Measurements from ENCODE around the gene NTM. TPM values are rescaled to one million over a fixed set of nuclear protein-coding genes. Genes with fewer than 3 reads are reported as not detected.

The NTM gene
- total RNA-seq, 4 donors from 2014 or later, result 0.40 to 3.1 (median 2.1) TPM; not detected in 1

- no peak for DNase-seq
- no peak overlapping the region for H3K27ac ChIP-seq
- in situ Hi-C loops (cut with MboI; ENCODE audit: low pct_ligation_motif_present in 1 of 4, low pct_unique_long_range_greater_than_20kb in 1 of 4, low sequenced_read_pairs in 3 of 4), result no loop called here
- TF ChIP-seq POLR2A (IDR thresholded peaks at IDR 0.05), result no peak
- no peak for TF ChIP-seq CTCF (IDR thresholded peaks at IDR 0.05)
- TF ChIP-seq EP300 (IDR thresholded peaks at IDR 0.05; ENCODE audit: low read depth), result no peak
- TF ChIP-seq POLR2AphosphoS5 (IDR thresholded peaks at IDR 0.05), result no peak
- H3K36me3 ChIP-seq, result no peaks in the 10 kb centered on the region
- intact Hi-C loops (cut with DNase I; ENCODE audit: low total_unique reads), result no loop called here
- H3K27me3 ChIP-seq, result no peaks in the 10 kb centered on the region
- WGBS, 2 donors (ENCODE audit: low coverage in 1 of 2), result 80% methylated on average over 1 to 2 of the region's 2 CpGs
- H3K9me3 ChIP-seq, result no peaks in the 10 kb centered on the region
- H3K4me1 ChIP-seq, result no peaks in the 10 kb centered on the region
- no peak overlapping the region for H3K4me3 ChIP-seq
Observed at GRCh38 chr11:131947511-131947910, 577.1 kb downstream of the NTM start.

- in situ Hi-C loops (cut with MboI; ENCODE audit: low pct_ligation_motif_present in 1 of 4, low pct_unique_long_range_greater_than_20kb in 1 of 4, low sequenced_read_pairs in 3 of 4), result no loop called here
- WGBS, 2 donors (ENCODE audit: low coverage in 1 of 2), result 84 to 100% methylated on average over 1 to 2 of the region's 2 CpGs
- H3K27me3 ChIP-seq, result no peaks in the 10 kb centered on the region
- H3K36me3 ChIP-seq, result no peaks in the 10 kb centered on the region
- H3K4me3 ChIP-seq, result no peak overlapping the region
- DNase-seq, result no peak
- intact Hi-C loops (cut with DNase I; ENCODE audit: low total_unique reads), result no loop called here
- no peaks in the 10 kb centered on the region for H3K4me1 ChIP-seq
- no peak overlapping the region for H3K27ac ChIP-seq
- no peaks in the 10 kb centered on the region for H3K9me3 ChIP-seq
- TF ChIP-seq EP300 (IDR thresholded peaks at IDR 0.05; ENCODE audit: low read depth), result no peak
- no peak for TF ChIP-seq POLR2A (IDR thresholded peaks at IDR 0.05)
- no peak for TF ChIP-seq CTCF (IDR thresholded peaks at IDR 0.05)
- no peak for TF ChIP-seq POLR2AphosphoS5 (IDR thresholded peaks at IDR 0.05)
Observed at GRCh38 chr11:131951121-131951520, 580.7 kb downstream of the NTM start.

- no peak overlapping the region for H3K4me3 ChIP-seq
- in situ Hi-C loops (cut with MboI; ENCODE audit: low pct_ligation_motif_present in 1 of 4, low pct_unique_long_range_greater_than_20kb in 1 of 4, low sequenced_read_pairs in 3 of 4), result no loop called here
- no peak for DNase-seq
- 82% methylated on average over 10 of the region's 10 CpGs; no CpG with 5 or more reads in 1 of the 2 donors for WGBS, 2 donors (ENCODE audit: low coverage in 1 of 2)
- H3K36me3 ChIP-seq, result no peaks in the 10 kb centered on the region
- no peak overlapping the region for H3K27ac ChIP-seq
- H3K27me3 ChIP-seq, result no peaks in the 10 kb centered on the region
- H3K4me1 ChIP-seq, result no peaks in the 10 kb centered on the region
- no peak for TF ChIP-seq EP300 (IDR thresholded peaks at IDR 0.05; ENCODE audit: low read depth)
- no peaks in the 10 kb centered on the region for H3K9me3 ChIP-seq
- intact Hi-C loops (cut with DNase I; ENCODE audit: low total_unique reads), result no loop called here
Observed at GRCh38 chr11:131954146-131954545, 583.7 kb downstream of the NTM start.

- DNase-seq, result no peak
- in situ Hi-C loops (cut with MboI; ENCODE audit: low pct_ligation_motif_present in 1 of 4, low pct_unique_long_range_greater_than_20kb in 1 of 4, low sequenced_read_pairs in 3 of 4), result no loop called here
- H3K4me1 ChIP-seq, result no peaks in the 10 kb centered on the region
- H3K27ac ChIP-seq, result no peak overlapping the region
- no peak overlapping the region for H3K4me3 ChIP-seq
- 33 to 62% methylated on average over 1 to 6 of the region's 6 CpGs for WGBS, 2 donors (ENCODE audit: low coverage in 1 of 2)
- intact Hi-C loops (cut with DNase I; ENCODE audit: low total_unique reads), result no loop called here
- TF ChIP-seq CTCF (IDR thresholded peaks at IDR 0.05) (no peak), POLR2AphosphoS5 (IDR thresholded peaks at IDR 0.05) (no peak), POLR2A (IDR thresholded peaks at IDR 0.05) (no peak), EP300 (IDR thresholded peaks at IDR 0.05; ENCODE audit: low read depth) (no peak)
- H3K27me3 ChIP-seq, result no peaks in the 10 kb centered on the region
- H3K9me3 ChIP-seq, result no peaks in the 10 kb centered on the region
- H3K36me3 ChIP-seq, result no peaks in the 10 kb centered on the region
Observed at GRCh38 chr11:131955904-131956303, 585.5 kb downstream of the NTM start.

- Histone ChIP-seq H3K4me1 (no peaks in the 10 kb centered on the region), H3K27ac (no peak overlapping the region), H3K4me3 (no peak overlapping the region), H3K27me3 (no peaks in the 10 kb centered on the region), H3K9me3 (no peaks in the 10 kb centered on the region), H3K36me3 (no peaks in the 10 kb centered on the region)
- in situ Hi-C loops (cut with MboI; ENCODE audit: low pct_ligation_motif_present in 1 of 4, low pct_unique_long_range_greater_than_20kb in 1 of 4, low sequenced_read_pairs in 3 of 4), result no loop called here
- TF ChIP-seq EP300 (IDR thresholded peaks at IDR 0.05; ENCODE audit: low read depth), result no peak
- TF ChIP-seq CTCF (IDR thresholded peaks at IDR 0.05), result no peak
- no peak for TF ChIP-seq POLR2A (IDR thresholded peaks at IDR 0.05)
- TF ChIP-seq POLR2AphosphoS5 (IDR thresholded peaks at IDR 0.05), result no peak
- intact Hi-C loops (cut with DNase I; ENCODE audit: low total_unique reads), result no loop called here
- WGBS, 2 donors (ENCODE audit: low coverage in 1 of 2), result 65 to 76% methylated on average over 2 of the region's 2 CpGs
- no peak for DNase-seq
Observed at GRCh38 chr11:131957201-131957600, 586.8 kb downstream of the NTM start.

All from transverse colon (tissue), 4 donors.